ENCODE results near the gene MRPL55.

DNA sequence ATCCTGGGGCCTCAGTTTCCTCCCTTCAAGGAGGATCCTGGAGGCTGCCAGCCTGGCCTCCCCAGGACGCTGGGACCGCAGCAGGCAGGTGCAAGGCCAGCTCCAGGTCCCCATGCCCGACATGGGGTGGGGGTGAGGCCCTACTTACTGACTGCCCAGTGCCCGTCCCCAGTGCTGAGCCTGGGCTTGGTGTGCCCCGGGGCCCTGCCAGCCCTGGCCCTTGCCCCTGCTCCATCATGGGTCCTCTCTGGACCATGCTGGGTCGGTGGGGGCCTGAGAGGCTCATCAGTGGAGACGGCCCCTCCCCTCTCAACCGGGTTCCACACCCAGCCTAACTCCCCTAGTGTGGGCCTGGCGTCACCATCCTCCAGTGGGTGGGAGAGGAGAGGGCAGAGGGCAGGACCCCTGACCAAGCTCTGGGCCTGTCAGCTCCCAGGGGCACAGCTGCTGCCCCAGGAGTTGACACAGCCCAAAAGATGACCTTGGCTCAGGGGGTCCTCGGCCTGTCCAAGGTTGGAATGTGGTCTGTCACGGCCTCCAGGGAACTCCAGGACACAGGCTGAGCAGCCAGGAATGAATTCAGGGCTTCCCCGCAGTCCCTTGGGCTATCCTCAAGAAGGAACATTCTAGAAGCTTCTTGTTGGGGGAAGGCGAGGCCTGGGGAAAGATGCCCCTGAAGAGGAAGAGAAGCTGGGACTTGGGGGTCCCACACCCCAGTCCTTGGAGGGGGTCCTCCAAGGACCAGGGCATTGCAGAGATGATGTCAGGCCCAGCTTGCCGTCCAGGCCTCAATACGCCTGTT, 44.2 kb downstream of the MRPL55 start:
- no peak for TF ChIP-seq MXI1 (IDR thresholded peaks at IDR 0.05; ENCODE audit: borderline replicate concordance, low read depth, low read length)
- TF ChIP-seq, protein P1, sequence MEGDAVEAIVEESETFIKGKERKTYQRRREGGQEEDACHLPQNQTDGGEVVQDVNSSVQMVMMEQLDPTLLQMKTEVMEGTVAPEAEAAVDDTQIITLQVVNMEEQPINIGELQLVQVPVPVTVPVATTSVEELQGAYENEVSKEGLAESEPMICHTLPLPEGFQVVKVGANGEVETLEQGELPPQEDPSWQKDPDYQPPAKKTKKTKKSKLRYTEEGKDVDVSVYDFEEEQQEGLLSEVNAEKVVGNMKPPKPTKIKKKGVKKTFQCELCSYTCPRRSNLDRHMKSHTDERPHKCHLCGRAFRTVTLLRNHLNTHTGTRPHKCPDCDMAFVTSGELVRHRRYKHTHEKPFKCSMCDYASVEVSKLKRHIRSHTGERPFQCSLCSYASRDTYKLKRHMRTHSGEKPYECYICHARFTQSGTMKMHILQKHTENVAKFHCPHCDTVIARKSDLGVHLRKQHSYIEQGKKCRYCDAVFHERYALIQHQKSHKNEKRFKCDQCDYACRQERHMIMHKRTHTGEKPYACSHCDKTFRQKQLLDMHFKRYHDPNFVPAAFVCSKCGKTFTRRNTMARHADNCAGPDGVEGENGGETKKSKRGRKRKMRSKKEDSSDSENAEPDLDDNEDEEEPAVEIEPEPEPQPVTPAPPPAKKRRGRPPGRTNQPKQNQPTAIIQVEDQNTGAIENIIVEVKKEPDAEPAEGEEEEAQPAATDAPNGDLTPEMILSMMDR (conservative IDR thresholded peaks at IDR 0.05; ENCODE audit: low read depth, low read length), result no peak
